ENCODE data around the gene ENPP4.

DNA sequence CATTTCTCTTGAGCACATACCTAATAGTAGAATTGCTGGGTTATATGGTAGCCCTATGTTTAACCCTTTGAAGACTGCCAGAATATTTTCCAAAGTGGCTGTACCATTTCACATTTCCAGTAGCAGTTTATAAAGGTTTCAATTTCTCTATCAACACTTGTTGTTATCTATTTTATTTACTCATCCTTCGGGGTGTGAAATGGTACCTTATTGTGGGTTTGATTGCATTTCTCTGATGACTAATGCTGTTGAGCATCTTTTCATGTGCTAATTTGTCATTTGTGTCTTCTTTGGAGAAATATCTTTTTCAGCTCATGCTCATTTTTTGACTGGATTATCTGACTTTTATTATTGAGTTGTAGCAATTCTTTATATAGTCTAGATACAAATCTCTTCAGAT lies 5.4 kb downstream of the ENPP4 start:
- TF ChIP-seq, protein P1, sequence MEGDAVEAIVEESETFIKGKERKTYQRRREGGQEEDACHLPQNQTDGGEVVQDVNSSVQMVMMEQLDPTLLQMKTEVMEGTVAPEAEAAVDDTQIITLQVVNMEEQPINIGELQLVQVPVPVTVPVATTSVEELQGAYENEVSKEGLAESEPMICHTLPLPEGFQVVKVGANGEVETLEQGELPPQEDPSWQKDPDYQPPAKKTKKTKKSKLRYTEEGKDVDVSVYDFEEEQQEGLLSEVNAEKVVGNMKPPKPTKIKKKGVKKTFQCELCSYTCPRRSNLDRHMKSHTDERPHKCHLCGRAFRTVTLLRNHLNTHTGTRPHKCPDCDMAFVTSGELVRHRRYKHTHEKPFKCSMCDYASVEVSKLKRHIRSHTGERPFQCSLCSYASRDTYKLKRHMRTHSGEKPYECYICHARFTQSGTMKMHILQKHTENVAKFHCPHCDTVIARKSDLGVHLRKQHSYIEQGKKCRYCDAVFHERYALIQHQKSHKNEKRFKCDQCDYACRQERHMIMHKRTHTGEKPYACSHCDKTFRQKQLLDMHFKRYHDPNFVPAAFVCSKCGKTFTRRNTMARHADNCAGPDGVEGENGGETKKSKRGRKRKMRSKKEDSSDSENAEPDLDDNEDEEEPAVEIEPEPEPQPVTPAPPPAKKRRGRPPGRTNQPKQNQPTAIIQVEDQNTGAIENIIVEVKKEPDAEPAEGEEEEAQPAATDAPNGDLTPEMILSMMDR (IDR thresholded peaks at IDR 0.05): no peak
- no peak for TF ChIP-seq POLR2AphosphoS5 (IDR thresholded peaks at IDR 0.05; ENCODE audit: insufficient read depth in 1 of 2, low read depth in 1 of 2)
- no peak for TF ChIP-seq POLR2A (IDR thresholded peaks at IDR 0.05)
